HG02571 (cell line): Measurements from ENCODE around the gene ZNF790.

Experiments used
- ATAC-seq: cut with Tn5 transposase; IDR thresholded peaks from one replicate; pipeline ENCODE4 v1.9.1; 2021; ENCODE audit warnings: mild to moderate bottlenecking, moderate library complexity; ENCODE audit not compliant: unreplicated experiment

The ZNF790 gene

DNA sequence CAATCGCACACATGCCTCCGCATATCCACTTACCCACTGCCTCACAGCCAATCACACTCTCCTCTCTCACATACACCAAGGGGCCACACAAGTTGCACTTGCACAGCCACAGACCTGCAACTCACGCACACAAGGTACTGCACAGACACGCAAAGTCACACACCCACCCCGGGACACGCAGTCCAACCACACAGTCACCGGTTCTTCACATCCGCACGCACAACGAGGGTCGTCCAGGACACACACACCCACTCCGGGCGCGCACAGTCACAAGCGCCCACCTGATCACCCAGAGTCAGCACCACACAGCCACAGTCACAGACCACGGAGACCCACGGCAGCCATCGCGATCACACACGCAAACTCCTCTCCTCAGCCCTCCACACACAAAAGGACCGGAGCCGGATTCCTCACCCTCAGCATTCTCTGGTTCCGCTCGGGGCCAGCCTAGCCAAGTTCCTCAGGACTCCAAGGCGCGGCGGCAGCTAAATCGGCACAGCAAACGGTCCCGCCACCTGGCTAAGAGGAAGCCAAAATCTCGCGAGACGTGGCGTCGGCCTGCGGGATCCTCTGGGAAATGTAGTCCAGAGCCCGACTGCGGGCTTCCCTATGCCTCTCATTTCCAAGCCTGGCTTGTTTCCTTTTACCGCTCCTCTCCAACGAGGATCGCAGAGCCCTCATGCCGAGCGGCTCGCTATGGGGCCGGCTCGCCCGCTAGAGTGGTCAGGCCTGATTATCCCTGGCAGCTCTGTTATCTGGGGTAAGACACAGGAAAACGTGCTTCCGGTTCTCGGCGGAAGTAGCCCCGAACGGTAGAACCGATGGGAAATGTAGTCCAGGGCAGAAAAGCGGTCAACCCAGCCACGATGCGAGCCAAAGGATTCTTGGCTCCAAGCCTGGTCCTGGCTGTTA lies 65.6 kb downstream of the ZNF790 start, which contains the start of gene ZNF850:
TSS of gene ZNF850 (minus strand) at position 497 of the 912 bp plus-strand sequence. CDS start 10,201 bp downstream, outside the sequence.
- ATAC-seq, result peak; percentile 92

DNA sequence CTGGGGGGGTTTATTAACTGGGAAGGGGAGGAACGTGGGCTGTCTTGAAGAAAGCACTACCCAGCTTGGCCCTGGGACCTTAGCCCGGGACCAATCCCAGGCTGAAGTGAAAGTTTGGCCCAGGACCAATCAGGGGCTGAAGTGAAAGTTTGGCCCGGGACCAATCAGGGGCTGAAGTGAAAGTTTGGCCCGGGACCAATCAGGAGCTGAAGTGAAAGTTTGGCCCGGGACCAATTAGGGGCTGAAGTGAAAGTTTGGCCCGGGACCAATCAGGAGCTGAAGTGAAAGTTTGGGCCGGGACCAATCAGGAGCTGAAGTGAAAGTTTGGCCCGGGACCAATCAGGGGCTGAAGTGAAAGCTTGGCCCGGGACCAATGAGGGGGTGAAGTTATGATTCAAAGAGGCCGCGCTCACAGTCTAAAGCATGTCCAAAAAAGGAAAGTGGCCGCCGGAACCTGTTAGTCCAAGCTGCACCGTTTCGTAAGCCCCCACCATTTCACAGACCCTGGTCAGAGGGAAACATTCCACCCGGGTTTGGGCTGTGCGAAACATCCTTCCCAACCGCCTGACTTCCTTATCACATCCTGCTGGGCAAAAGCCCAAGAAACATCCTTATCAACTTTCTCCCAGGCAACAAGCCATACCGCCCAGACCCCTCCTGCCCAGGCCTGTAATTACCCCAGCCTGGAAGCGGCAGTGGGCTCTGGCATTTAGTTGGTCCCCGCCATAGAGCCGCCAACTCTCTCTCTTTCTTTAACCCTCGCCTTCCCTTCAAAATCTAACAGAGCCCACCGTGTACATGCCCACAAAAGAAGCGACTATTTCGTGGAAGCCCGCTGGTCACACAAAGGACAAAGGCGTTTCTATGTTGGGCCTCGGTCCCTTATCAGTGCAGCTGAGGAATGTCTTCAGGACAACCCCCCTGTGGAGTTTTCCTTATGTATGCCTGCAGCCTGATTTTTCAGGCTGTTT lies 66.6 kb downstream of the ZNF790 start:
- no peak for ATAC-seq
